CD4-positive, alpha-beta T cell treated with Interleukin-4 for 1 hour (primary cell): ENCODE results near the gene STPG4.

ENCODE experiments used
- DNase-seq, 2 donors: peaks; one replicate each; pipeline ENCODE4 v3.0.0-alpha.2; 2020 to 2022

Gene STPG4

DNA sequence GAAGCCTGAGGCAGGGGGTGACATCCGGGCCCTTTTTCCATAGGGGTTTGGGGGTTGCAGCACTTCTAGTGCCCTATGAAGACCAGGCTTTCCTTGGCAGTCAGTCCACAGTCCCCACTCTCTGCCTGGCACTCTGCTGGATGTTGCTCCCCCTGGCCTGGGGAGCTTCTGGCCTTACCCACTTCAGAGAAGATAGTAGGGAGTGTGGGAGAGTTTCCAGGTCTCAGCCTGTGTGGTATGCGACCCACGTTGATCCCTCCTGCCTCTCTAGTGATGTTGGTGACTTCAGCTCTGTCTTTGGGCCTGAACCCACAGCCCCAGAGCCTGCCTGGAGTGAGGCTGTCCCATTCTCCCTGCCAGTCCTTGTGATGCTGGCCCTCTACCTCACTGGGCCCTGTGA, 105.6 kb downstream of the STPG4 start:
- no peak for DNase-seq

DNA sequence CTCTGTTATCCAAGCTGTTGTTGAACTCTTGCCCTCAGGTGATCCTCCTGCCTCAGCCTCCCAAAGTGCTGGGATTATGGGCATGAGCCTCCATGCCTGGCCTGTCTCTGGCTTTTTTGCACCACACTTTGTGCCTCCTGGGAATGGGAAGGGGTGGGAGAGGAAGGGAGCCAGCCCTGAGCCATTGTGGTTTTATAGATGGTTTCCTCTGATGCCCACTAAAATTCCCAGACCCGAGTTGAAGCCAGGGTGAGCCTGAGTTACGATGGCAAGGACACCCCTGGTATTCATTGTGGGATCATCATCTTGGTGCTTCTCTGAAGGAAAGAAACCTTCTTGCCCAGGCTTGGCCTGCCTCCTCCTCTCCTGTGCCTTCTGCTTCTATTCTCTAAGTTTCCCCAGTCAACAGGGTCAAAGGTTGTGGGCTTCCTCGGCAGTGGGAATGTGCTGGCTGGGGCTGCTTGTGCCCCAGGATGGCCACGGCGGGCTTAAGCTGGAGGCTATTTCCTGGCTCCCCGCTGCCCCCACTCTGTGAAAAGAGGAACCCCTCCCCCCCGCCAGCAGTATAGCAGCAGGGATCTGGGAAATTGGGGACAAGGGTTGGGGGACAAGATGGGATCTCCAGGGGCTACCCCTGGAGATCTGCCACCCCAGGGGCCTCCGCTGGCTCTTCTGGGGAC, 106.2 kb downstream of the STPG4 start:
- no peak for DNase-seq

DNA sequence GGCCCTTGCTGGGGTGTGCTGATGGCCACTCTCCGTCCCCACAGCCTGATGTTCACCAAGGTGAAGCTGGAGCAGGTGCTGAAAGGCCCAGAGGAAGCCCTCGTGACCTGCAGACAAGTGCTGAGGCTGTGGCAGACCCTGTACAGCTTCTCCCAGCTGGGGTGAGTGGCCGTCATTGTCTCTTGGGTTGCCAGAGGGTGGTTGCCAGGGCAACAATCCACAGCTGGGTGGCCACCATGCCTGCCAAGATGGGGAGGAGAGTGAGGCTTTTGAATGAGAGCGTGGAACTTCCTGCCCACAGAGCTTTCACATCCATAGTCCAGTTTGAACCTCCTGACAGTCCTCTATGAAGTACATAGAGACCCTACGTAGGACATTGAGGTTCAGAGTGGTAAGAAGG, 108.8 kb downstream of the STPG4 start:
- DNase-seq: no peak

DNA sequence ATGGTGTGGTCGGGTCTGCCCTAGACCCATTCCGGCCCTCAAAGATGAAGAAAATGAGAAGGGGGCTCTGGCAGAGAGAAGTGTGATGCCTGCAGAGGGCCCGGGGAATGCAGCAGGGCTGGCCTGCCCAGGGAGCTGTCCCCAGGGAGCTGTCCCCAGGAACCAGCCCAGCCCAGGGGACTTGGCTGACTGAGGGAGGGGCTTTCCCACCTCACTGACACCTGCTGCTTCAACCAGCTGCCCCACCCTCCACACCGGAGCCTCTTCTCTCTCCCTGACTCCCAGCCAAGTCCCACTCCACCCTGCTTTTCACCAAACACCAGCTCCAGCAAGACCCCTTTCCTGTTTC, 111.2 kb downstream of the STPG4 start:
- no peak for DNase-seq

GRCh38 chr2:47043142-47043890, 111.8 kb downstream of the STPG4 start:
- DNase-seq: no peak

- no peak for DNase-seq
These were observed 113.0 kb downstream of the STPG4 start for GRCh38 chr2:47041891-47042684.

DNA sequence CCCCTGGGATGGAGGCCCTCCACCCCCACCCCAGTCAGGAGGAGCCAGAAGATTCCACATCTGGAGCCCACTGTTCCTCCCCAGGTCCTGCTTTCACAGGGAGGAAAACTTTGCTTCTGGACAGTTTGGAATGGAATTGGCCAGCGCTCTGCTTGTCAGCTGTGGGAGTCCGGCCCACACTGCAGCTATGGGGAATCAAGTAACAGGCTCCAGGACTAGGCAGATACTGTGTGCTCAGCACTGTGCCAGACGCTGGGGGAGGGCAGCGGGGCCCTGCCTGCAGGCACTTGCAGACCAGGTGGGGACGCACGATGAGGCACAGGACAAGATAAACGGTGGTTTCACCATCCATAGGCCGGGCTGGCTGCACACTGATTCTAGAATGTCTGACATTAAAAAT, 114.0 kb downstream of the STPG4 start:
- DNase-seq: no peak

DNA sequence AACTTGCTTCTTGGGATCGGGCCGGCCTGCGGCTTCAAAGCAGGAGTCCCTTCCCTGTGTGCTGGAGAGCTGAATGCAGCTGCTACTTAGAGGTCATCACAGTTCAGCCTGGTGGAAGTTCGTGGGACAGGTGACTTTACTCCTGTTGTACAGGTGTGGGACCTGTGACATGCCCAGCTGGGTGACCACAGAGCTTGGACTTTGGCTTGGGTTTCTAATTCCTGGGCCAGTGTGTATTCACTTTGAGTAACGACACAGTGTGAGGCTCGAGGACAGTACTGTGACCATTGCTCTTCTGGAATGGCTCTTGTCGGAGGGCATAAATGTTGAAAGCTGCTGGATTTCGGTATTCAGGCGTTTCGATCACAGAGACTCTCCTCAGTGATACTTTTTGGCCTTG, 114.5 kb downstream of the STPG4 start:
- no peak for DNase-seq

- DNase-seq: no peak
These were observed 115.1 kb downstream of the STPG4 start for GRCh38 chr2:47039913-47040562.

DNA sequence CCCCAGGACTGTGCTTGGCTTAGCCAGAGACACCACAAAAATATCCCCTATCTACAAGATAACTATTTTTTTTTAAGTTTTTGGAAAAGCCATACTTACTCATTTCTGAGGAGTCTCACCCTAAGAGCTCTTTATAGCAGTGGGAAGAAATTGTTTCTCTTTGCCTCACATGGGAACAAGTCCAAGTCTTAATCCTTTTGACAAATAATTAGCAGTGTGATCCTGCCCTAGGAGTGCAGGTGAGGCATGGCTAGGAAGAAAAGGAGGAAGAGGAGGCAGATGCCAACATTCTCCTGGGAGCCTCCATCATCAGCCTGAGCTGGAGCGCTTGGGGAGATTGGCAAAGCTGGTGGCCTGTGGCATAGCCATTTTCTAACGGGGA, 115.6 kb downstream of the STPG4 start:
- no peak for DNase-seq

DNA sequence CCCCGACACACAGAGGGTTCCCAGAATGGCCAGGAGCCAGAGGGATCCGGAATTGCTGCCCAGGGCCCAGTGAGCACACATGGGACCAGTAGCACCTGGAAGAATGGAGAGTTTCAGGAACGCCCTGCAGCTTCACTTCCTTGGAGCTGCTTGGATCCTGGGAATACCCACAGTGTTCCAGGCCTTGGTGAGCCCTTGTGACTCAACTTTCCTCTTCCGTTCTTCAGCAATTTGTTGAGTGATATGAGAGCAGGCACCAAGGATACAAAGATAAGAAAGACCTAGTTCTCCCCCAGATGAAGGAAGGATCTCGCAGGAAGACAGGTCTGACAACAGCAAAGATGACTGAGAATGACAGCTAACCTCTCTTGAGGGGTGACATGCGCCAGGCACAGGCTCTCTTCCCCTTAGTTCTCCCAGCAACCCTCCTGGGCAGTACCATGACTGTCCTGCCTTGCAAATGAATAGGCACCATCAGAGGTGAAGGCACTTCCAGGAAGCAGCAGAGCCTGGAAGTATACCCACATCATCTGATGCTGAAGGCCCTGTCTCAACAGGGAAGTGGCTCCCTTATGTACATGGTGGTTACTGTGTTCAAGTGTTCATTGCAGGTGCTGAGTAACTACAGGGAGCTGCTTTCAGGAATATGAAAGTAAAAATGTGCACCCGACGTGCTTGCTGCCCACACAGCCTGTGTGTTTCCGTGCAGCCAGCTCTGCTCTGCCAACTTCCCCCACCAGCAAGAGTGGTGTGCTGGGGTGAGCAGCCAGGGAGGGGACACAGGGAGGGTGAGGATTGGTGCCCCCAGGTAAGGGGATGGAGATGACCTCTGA, 116.2 kb downstream of the STPG4 start:
- no peak for DNase-seq

DNA sequence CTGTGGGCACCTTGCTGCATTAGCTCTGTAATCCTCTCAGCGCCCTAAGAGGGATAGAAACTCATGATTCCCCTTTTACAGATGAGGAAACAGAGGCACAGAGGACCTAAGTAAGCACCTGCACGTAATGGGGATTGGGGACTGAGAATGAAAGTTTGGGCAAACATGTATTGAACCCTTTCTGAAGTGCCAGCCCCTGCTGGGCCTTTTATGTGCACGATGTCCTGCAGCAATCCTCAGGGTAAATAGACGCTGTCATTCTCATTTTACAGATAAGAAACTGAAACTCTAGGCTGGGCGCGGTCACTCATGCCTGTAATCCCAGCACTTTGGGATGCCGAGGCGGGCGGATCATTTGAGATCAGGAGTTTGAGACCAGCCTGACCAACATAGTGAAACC, 117.4 kb downstream of the STPG4 start:
- DNase-seq: no peak
